T1000 (cell line): ENCODE results near the gene CATSPER3.

Source experiments
- DNase-seq: peaks from one replicate; lab custom pipeline; 2025; ENCODE audit warnings: mixed read lengths; lab: John Stamatoyannopoulos, UW

Gene CATSPER3

GRCh38 chr5:135041726-135042125, 74.0 kb downstream of the CATSPER3 start:
- no peak for DNase-seq

- no peak for DNase-seq
These were observed 74.9 kb downstream of the CATSPER3 start for GRCh38 chr5:135042595-135042994.

- no peak for DNase-seq
These were observed 77.8 kb downstream of the CATSPER3 start for GRCh38 chr5:135045488-135045887.

GRCh38 chr5:135046661-135047346, 79.1 kb downstream of the CATSPER3 start:
- DNase-seq: no peak

GRCh38 chr5:135047347-135047695, 79.6 kb downstream of the CATSPER3 start:
- DNase-seq: no peak

GRCh38 chr5:135048286-135048685, 80.6 kb downstream of the CATSPER3 start:
- DNase-seq: no peak

- no peak for DNase-seq
These were observed 81.2 kb downstream of the CATSPER3 start for GRCh38 chr5:135048930-135049329.

- DNase-seq: no peak
These were observed 82.6 kb downstream of the CATSPER3 start for GRCh38 chr5:135050244-135050767.

GRCh38 chr5:135051399-135051798, 83.7 kb downstream of the CATSPER3 start:
- DNase-seq: no peak

- no peak for DNase-seq
These were observed 84.2 kb downstream of the CATSPER3 start for GRCh38 chr5:135051872-135052271.

GRCh38 chr5:135052511-135053145, 84.9 kb downstream of the CATSPER3 start:
- no peak for DNase-seq

GRCh38 chr5:135053278-135053677, 85.6 kb downstream of the CATSPER3 start:
- no peak for DNase-seq

- DNase-seq: no peak
These were observed 86.3 kb downstream of the CATSPER3 start for GRCh38 chr5:135053989-135054388.

- no peak for DNase-seq
These were observed 86.8 kb downstream of the CATSPER3 start for GRCh38 chr5:135054546-135054945.

GRCh38 chr5:135055396-135055795, 87.7 kb downstream of the CATSPER3 start:
- no peak for DNase-seq

GRCh38 chr5:135056316-135057030, 88.8 kb downstream of the CATSPER3 start:
- DNase-seq: no peak

GRCh38 chr5:135057233-135057632, 89.5 kb downstream of the CATSPER3 start:
- DNase-seq: no peak

GRCh38 chr5:135058331-135058732, 90.6 kb downstream of the CATSPER3 start:
- no peak for DNase-seq

GRCh38 chr5:135059000-135059923, 91.6 kb downstream of the CATSPER3 start:
- no peak for DNase-seq

- no peak for DNase-seq
These were observed 92.3 kb downstream of the CATSPER3 start for GRCh38 chr5:135060021-135060420.

GRCh38 chr5:135061001-135061400, 93.3 kb downstream of the CATSPER3 start:
- no peak for DNase-seq
